A204.1 (cell line): ENCODE data around the gene PRKAR1A.

ENCODE experiments used
- FAIRE-seq: peaks from 2 replicates; lab custom pipeline; 2012; peaks lifted over from hg19 to GRCh38; lab: Jason Lieb, UNC

Gene PRKAR1A

DNA sequence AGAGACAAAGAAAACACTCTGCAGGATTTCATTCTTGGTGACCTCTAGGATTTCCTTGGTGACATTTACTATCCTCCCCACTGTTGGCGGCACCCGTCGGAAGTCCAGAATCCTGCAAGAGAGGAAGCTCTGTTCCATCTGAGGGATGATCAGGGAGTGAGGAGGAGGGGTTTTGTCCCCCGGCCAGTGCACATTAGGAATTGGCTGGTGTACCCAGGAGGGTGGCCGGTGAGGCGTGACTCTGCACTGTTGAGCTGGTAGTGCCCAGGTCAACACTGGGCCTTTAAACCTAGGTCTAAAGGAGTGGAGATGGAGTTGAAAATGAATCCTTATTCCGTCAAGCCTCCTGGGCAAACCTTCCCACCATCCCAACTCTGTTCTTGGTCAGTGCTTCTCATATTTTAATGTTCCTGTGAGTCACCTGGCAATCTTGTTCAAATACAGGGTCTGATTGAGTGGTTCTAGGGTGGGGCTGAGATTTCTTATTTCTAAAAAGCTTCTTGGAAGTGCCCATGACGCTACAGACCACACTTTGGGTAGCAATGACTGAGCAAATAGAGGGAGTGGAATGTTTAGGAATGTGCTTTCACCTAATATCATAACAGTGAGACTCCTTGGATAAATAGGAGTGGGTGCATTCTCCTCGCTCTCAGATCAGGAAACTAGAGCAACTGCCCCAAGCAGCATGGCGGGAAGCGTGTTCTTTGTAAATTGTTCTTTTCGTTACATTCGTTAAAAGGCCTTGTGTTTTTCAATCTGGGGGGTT lies 30.7 kb downstream of the PRKAR1A start:
- FAIRE-seq = no peak

DNA sequence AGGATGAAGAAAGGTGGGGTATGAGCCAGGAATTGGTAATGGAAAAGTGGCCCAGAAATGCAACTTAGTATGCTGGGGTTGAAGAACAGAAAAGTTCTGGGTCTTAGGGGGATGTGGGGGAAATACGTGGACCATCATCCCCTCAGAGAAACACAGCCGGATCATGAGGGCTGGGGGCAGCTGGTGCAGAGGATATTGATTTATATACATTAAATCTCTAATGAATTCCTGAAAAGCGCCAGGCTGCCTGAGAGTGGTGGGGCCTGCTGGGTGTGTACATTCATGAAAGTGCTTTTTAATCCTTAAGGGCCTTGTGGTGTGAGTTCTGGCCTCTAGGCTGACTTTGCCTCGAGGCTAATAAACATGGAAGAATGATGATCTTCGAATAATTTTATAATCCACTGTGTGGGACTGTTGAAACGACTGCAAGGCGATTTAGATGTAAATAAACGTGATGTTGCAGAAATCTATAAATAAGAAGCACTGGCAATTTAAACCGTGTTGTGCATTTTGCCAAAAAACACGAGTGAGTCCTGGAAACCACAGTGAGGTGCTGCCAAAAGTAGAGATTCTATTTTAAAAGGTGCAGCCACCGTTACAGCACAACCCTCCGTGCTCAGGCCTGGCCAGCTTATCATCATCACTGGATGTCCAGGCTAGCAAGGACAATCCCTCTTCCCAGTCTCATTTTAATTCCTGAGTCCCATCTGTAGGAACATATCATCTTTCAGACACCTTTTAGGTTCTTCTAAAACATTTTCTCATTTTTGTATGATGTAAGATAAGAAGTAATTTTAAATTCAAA lies 32.1 kb downstream of the PRKAR1A start:
- FAIRE-seq = no peak

DNA sequence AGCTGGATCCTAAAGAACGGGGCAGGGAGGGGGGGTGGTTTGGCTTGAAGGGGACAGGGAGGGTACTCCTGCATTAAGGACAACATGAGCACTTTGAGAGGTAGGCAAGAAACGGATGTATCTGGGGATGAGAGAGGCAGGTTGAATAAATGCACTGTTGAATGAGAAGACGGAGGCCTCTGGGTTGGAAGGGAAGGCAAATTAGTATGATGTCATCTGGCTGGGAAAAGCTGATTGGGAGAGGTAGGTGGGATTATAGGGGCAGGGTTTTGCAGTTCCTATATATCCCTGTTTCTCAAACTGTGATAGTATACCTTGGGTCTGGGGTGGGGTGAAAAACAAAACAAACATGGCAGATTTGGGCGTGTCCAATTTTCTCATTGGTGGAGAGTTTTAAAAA lies 44.3 kb downstream of the PRKAR1A start:
- no peak for FAIRE-seq

DNA sequence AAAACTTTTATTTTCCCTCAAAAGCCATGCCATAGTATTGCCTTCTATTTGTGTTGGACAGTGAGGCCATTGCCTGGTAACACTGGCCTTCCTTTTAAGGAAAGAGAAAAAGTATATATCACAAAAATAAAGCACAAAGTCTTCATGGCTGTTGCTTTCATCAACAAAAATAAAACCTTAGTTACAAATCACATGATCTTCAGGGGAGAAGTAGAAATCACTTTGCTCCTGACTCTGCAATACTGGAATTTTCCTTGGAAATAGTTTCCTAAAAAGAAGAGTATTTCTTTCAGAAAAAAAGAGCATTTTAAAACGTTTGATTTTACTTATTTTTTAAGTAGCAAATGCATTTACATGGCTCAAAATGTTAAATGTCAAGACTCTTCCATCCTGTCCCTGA lies 47.1 kb downstream of the PRKAR1A start:
- FAIRE-seq = no peak

DNA sequence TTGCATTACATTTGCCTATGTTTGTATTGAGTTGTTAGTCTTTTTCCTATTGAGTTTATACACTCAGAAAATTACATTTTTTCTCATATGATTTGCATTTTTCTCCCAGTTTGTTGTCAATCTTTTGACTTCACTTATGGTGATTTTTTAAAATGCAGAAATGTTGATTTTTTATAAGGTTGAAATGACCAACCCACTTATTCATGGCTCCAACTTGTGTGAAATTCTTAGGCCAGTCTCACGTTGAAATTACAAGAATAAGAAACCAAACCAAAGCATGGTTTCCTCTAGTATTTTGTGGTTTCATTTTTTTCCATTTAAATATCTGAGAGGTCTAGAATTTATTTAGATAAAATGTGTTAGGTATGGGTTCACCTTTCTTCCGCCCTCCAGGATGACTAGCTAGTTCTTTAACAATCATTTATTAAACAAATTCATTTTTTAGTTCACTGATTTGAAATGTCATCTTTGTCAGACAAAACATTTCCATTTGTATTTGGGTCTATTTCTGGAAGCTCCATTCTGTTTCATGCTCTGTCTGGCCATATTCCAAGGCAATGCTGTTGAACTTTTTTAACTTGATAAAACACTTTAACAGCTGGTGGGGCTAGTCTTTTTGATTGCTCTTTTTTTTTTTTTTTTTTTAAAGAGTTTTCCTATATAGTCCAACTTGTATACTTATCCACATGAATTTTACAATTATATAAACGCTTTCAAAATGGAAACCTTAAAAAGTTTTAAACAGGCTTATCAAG lies 48.9 kb downstream of the PRKAR1A start:
- no peak for FAIRE-seq

DNA sequence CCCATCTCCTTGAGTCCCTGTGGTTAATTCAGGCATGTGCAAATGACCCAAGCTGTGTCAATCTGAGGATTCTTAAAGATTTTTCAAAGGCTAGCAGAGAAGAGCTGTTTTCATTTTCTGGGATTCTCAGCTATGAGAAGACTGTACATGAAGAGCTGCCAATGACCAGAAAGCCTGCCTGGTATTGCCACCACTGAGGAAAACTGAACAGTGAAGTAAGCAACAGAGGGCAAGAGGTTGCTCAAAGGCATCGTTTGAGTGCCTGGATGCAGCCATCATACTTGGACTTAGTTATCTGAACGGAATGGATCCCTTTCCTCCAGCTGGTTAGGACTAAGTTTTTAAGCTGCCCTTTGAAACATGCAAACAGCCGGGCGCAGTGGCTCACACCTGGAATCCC lies 50.5 kb downstream of the PRKAR1A start:
- FAIRE-seq = no peak

DNA sequence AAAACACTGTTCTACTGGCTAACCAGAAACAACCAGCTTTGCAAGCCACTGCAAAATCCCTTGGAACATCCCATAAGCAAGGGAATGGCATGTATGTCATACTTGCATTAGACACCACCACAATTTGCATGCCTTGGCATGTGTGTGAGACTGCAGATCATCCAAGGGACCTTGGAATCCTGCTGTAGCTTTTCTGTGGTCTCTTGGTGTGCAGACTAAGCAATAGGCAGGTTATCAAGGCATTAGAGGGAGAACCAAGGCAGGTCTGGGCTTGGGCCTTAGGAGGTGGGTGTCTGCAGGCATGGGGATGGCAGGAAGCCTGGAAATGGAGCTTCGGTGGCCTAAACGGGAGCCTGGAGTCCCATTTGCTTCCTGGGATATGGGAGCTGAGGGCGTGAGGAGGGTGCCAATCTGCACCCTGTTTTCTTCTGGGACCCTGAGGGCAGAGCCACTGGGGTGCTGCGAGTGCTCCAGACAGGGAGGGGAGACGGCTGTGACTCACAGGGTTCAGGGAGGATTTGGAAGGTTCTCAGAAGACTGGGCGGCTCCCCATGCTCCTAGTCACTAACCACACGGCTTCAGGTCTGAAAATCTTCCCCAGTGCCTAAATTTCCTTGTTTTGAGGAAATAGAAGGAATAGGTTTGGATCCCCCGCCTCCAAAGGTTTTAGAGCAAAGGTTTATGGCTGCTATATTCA lies 52.3 kb downstream of the PRKAR1A start:
- FAIRE-seq = no peak

DNA sequence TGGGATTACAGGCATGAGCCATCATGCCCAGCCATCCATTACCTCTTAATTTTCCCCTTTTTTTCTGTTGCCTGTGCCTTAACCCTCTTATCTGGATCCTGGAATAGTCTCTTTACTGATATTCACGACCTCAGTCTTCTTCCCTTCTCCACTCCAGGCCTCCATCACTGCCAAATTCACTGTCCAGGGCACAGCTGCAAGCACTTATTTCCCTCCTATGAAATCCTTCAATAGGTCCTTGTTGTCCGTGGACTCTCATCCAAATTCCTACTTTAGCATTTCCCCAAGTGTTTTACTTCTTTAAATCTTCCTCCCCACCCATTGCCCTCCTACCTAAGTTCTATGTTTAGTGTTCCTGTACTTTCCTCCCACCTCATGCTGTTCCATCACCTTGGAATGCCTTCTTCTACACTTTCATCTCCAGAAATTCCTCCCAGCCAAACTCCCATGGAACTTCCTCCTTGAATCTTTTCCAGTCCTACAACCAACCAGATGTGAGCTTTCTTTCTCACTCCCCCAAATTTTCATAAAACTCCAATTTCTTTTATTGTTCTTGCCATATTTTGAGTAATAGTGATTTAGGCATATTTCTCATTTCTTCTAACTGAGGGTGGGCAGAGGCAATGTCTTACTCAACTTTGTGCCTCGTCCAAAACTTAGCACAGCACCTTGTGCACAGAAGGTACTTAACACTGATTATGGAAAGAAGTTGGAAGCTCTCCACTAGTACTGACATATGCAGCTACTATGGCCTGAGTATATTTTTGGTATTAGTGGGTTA lies 53.6 kb downstream of the PRKAR1A start:
- no peak for FAIRE-seq

DNA sequence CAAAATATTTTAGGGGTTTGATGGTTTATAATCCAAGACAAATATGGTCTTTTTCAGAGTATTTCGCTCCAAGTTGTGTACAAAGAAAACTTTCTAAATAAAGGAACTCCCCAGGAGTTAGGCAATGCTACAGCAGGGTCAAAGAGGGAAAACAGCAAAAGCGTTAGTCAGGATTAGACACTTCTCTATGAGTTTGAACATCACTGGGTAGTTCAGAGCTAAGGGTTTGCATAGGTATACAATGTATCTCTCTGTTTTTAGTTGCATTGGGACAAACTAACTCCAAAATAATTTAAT lies 54.2 kb downstream of the PRKAR1A start:
- no peak for FAIRE-seq

DNA sequence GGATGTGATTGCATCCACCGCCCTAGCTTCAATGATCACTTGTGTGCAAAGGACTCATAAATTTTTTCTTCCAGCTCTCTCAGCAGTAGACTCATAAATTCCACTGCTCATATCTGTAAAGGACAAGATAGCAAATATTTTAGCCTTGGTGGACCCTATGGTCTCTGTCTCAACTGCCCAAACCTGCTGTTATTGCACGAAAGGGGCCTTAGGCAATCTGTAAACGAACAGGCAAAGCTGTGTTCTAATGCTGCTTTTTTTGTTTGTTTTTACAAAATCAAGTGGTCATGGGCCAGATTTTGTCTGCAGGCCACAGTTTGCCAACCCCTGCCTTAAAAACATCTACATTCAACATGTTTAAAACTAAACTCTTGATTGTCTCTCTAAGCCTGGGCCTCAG lies 54.8 kb downstream of the PRKAR1A start:
- FAIRE-seq = no peak

DNA sequence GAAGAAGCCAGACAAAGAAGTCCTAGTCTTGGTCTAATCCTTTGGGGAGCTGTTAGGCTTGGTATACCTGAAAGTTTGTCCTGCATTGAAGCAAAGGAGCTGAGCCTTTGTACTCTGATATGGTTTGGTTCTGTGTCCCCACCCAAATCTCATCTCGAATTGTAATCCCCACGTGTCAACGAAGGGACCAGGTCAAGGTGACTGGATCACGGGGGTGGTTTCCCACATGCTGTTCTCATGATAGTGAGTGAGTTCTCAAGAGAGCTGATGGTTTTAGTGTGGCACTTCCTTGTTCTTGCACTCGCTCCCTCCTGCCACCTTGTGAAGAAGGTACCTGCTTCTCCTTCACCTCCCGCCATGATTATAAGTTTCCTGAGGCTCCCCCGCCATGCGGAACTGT lies 55.4 kb downstream of the PRKAR1A start:
- no peak for FAIRE-seq

DNA sequence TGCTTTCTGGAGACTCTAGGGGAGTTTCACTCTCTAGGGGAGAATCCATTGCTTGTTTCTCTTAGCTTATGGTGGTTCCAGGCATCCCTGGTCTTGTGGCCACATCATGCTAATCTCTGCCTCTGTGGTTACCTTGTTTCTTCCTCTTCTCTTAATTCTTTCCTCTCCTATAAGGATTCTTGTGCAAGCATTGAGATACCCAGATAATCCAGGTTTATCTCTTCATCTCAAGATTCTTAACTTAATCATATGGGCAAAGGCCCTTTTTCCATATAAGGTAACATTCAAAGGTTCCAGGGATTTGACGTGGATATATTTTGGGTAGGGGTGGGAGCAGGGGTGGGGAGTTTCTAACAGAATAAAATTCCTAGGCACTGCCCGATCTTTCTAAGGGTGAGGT lies 56.4 kb downstream of the PRKAR1A start:
- no peak for FAIRE-seq

DNA sequence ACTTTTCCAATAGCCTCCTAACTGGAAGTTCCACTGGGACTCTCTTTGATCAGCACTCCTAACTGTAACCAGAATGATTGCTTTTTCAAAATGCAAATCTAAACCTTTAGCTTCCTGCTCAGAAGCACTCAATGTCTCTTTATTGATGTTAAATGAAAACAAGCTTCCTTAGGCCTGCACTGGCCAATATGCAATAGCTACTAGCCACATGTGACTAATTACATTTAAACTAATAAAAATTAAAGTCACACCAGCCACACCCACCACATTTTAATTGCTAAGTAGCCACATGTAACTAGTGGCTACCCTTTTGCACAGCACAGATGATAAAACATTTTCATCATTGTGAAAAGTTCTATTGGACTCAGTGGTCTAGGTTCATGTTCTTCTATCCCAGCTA lies 57.1 kb downstream of the PRKAR1A start:
- no peak for FAIRE-seq

DNA sequence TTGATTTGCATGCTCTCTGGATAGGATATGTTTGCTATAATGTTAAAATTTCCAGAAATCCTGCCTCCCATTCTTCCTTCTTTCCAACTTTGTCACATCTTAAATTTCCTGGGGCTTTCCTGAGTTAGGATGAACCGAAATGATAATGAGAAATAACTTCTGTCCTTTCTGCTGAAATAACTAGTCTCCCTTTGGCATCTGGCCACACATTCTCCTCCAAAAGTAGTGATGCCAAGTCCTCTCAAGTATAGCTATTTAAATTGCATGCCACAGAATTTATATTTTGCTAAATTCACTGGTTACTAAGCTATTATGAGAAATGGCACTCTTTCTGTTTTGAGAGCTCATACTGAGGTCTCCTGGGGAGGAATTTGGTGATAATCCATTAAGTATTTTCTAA lies 58.3 kb downstream of the PRKAR1A start:
- no peak for FAIRE-seq

DNA sequence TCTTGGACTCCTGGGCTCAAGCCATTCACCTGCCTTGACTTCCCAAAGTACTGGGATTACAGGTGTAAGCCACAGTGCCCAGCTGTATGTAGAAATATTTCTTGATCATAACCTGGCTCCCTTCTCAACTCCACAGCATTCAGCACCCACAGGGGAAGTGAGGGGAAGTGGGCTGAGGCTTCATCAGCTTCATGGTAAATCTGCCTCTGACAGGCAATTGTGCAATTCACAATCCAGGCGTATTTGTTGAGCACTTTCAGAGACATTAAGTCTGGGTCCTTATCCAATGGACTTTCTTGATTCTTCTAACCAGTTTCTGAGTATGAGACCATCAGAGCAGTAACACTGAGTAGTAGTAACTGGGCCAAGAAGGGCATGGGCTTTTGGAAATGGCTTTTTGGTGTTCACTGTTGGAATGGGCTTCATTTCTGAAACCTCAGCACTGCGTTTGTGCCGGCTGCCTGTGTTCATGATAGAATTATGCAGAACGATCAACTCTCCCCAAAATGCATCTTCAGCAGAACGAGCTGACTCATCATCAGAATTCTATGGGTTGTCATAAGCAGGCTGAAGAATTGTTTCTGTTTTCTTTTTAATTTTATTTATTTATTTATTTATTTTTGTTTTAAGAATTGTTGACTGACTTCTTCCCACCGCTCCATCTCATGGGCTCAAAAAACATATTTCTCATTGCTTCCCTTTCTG lies 60.1 kb downstream of the PRKAR1A start:
- FAIRE-seq = no peak

DNA sequence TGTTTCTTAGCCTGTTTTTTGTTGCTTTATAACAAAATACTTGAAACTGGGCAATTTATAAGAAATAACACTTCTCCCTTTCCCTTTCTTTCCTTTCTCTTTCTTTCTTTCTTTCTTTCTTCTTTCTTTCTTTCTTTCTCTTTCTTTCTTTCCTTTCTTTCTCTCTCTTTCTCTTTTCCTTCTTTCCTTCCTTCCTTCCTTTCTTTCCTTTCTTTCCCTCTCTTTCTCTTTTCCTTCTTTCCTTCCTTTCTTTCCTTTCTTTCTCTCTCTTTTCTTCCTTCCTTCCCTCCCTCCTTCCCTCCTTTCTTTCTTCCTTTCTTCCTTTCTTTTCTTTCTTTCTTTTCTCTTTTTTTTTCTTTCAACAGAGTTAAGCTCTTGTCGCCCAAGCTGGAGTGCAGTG lies 61.1 kb downstream of the PRKAR1A start:
- no peak for FAIRE-seq

DNA sequence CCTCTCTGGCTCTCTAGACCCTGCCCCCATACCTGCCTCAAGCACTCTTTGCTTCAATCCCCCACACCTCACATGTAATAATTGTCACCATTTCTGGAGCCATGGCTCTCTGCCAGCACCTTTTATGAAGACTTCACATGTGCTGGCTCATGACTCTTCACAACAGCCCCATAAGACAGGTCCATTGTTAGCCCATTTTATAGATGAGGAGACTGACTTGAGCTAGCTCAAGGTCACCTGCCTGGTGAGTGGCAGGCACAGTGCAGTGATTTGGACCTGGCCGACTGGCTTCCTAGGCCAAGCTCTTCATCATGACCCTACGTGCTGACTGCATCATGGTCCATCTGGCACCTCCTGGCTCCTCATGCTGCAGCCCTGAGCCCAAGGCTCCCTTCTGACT lies 63.9 kb downstream of the PRKAR1A start:
- no peak for FAIRE-seq

DNA sequence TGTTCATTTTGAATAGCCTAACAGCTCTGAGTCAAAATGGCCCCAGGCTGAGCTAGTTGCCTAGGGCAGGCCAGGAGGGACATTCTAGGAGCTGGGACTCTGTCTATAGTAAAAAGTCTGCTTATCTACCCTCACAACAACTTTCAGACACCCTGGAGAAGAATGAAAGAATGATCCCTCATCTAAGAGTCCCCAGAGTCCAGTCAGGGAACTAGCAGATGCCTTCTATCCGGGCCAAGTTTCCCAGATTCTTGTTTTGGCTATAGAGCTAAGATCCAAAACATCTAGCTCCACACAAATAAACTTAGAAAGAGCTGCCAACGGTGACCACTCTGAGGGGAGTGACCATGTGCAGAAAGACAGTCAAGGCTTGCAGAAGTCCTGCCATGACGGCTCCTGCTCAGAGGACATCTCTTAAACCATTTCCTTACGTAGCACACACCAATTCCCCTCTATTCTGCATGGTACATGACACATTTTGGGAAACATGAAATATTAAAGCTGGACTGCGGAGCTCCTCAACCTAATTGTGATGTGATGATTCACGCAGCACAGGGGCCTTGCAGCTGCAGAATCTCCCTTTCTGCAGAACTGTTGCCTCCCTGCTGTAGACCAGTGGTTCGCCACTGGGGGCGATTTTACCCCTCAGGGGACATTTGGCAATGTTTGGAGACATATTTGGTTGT lies 64.7 kb downstream of the PRKAR1A start:
- FAIRE-seq = no peak

DNA sequence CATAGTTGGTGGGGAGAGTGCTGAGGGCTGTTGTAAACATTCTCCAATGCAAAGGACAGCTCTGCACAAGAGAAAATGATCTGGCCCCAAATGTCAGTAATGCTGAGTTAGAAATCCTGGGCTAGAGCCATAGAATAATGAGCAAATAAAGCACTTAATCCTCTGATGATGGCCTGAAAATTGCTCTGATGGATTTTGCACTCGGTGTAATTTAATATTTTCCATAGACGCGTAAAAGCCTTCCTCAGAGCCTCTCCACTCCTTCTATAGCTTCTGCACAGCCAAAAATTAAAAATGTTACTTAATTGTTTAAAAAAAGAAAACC lies 65.2 kb downstream of the PRKAR1A start:
- FAIRE-seq = no peak

DNA sequence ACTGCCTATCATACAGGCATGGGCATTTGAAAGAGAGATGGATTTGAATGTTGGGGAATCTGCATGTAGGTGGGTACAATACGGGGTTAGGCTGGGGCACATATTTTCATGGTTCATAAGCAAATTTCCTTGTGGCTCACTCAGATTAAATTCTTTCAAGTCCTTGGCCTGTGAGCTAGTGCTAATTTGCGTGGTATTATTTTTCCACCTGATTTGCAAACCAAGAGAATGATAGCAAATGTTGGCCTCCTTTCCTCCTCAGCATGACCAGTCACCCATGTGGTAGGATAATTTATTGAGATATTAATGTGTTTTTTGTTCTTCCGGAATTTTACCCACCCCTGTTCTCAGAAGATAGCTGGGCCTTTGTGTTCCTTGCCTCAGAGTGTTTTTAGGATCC lies 66.0 kb downstream of the PRKAR1A start:
- FAIRE-seq = no peak
